Measurements from ENCODE around the gene RBM20.
"Not testable (repeated sequence)": the region's sequence is repeated elsewhere in the genome, so short reads cannot be mapped to it uniquely, and the experiment has no call there.

The RBM20 gene

DNA sequence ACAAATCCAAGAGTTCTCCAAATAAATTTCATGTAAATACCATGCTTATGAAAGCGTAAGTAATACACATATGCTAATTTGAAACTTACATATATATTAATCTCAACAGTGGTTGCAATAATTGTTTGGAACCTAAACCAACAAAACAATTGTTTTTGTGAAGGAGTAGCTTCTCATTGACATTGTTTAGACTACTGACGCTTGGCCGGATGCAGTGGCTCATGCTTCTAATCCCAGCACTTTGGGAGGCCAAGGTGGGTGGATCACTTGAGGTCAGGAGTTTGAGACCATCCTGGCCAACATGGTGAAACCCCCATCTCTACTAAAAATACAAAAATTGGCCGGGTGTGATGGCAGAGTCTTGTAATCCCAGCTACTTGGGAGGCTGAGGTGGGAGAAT is 61.5 kb downstream of the RBM20 start:
- DNase-seq (ENCODE audit: low read depth): not testable (repeated sequence)

DNA sequence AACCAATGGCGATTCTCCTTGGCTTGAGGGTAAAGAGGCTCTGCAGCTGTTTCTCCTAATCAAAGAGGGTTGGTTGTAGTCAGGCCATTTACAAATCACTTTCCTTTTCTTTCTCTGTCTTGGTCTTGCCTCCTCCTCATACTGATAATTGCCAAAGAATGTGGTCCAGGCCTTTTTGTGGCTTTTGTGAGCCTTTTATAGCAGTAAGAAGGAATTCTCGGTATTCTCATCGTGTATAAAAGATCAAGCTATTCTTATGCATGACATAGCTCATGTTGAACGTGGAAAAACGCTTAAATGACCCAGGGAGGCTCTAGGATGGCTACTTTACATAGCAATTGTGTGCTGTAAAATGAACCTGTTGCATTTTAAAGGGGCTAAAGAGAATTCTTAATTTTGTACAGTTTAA is 62.6 kb downstream of the RBM20 start:
- DNase-seq (ENCODE audit: low read depth): no peak

DNA sequence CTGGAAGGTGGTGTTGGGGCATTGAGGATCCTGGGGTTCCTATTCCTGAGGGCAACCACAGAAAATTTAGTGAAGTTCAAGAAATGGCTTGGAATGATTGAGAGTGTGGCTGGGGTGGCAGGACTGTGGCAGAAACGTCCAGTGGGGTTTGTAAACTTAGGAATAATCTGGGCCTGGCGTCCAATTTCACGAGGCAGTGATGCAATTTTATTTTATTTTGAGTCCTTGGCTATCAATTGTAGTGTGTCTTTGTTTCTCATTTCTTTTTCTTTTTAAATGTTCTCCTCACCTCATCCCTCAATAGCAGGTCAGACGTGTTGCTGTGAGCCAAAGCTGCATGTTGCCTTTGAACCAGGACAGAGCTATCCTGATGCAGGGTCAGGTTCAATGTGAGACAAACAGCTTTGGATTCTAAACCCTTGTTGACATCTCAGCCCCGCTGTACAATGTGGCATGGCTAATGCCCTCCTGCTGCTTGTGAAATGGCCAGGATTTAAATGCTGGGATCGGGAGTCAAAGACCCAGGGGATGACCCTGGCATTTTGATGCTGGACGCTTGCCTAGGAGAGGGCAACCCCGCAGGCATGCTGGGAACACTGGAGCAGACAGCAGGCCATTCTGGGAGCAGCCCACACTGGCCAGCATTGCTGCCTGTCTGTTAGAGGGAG is 64.8 kb downstream of the RBM20 start:
- DNase-seq (ENCODE audit: low read depth): no peak

DNA sequence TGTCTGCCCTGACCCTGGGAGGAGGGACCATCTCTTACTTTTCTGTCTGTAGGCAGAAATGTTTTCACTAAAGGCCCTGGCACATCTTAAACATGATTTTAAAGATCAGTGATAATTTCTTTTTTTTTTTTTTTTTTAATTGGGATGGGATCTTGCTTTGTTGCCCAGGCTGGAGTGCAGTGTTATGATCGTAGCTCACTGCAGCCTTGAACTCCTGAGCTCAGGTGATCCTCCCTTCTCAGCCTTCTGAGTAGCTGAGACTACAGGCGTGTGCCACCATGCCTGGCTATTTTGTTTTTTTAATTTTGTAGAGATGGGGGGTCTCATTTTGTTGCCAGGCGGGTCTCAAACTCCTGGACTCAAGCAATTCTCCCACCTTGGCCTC is 65.3 kb downstream of the RBM20 start:
- no peak for DNase-seq (ENCODE audit: low read depth)

DNA sequence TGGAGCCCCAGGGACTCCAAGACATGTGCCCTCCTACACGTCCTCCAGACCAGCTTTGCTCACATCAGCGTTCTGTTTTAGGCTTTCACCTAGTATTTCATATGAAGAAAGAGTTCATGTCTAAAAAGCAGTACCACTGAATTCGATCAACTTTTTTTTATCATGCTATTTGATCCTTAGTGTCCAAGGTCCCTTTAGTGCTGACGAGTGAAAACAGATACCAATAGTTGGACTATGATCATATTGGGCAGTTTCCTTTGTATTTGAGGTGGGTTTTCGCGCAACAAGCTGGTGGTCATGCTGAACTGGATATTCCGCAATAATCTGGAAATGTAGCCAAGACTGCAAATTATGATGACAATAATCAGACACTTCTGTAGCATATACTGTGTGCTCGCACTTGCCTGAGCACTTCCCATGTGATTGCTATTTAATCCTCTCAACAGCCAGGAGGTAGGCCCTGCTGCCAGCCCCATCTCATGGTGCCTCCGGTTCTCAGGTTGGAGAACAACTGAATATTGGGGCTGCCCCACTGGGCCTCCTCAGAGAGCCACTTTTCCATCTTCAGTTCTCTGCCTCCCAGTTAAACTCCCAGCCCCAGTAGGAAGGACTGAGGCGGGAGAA is 65.9 kb downstream of the RBM20 start:
- DNase-seq (ENCODE audit: low read depth): no peak

DNA sequence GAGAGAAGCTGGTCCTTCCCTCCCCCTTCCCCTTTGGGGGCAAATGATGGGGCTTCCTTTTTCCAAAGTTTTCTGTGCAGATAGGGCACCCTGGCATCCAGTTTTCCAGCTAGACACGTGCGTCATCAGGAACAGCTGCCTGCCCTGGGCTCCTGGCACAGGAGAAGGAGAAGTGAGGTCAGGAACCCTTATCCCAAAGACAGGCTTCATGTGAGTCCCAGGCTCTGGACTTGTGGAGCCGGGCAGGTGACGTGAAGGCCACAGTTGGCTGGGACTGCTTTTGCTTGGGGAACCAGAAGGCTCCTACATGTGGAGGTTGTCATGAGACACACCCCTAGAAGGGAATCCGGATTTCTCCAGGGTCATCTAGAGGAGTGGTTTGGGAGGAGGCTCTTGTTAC is 66.5 kb downstream of the RBM20 start:
- no peak for DNase-seq (ENCODE audit: low read depth)

DNA sequence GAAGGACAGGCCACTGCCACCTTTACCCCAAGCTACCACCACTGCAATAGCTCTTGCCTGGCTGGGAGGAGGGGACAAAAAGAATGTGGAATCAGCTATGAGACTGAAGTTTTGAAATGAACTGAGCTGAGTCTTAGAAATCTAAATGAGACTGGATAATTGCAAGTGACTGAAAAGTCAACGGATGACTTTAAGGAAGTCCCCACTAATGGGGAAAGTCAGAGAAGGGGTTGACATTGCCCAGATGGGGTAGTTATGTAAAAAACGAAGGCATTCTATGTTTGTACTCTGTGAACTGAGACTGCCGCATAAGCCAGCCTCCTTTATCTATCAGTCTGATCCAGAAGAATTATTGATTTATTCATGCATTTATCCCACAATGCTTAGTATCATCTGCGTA is 67.2 kb downstream of the RBM20 start:
- DNase-seq (ENCODE audit: low read depth): no peak

DNA sequence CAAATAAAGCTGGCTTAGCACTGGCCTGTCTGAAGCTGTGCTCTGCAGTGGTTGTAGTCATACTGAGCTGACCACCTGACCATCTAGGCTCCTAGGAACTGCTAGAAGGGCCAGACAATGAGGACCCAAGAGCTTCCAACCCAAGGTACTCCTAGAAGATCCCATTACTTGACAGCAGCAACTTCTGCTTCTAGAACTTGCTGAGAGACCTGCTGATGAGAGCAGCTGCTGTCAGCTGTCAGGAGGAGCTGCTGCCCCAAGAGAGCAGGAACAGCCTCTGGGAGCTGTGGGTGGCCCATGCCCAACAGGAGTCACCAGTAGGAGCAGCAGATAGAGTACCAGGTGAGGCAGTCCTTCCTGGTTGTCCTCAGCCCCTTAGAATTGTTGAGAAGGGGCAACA is 70.2 kb downstream of the RBM20 start:
- no peak for DNase-seq (ENCODE audit: low read depth)

DNA sequence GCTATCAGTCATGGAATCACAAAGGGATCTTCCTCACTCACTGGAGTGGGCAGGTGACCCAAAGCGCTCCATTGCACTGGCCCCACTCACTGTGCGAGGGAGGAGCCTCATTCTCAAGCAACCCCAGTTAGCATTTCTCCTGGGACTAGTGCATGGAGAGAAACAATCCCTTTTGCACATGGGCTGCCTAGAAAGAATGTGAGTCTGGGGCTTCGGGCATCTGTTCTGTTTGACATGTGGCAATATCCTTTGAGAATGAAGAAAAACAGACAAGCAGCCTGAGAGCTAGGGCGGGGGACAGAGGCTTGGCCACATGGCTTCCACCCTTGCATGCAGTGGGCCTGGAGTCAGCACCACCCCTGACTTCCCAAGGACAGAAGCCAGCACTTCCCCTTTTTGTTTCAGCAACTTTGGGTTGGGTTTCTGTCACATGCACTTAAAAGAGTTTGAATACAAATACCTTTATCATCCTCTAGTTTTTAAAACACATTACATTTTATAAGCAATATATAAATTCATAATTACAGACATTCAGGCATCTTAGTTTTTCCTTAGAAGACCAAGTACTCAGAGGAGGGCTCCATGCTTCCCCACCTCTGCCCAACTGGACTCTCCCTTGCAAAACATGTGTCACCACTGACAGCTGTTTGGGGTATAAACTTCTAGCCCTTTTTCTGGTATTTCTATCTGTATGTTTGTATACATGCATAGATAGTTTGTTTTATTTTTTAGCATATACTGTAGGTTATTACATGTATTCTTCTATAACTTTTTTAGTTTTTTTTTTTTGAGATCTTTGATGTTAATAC is 73.8 kb downstream of the RBM20 start:
- no peak for DNase-seq (ENCODE audit: low read depth)

DNA sequence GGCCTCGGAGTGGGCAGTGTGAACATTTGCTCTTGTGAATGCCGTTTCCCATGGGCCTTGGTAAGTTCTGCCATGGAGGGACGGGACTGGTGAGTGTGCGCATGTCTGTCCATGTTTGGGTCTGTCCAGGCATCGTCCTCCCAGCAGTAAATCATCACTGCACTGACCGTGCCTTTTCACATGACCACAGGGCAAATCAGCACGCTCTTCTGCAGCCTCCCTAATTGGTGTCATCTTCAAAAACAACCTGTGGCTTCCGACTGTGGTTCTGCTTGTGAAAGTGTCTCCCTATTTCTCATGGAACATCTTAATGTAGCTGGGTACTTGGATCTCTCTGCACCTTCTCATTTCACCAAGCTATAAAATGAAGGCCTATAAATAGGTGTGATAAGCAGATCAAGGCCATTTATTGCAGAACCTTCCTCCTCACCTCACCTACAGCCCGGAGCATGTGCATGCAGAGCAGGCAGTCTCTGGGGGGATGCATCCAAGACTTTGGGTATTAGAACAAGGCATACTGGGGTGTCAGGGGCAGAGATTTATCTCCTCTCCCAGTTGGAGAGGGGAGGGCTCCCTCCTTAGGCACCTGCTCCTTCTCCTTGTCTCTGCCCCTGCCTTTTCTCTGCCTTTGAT is 77.4 kb downstream of the RBM20 start:
- DNase-seq (ENCODE audit: low read depth): no peak

DNA sequence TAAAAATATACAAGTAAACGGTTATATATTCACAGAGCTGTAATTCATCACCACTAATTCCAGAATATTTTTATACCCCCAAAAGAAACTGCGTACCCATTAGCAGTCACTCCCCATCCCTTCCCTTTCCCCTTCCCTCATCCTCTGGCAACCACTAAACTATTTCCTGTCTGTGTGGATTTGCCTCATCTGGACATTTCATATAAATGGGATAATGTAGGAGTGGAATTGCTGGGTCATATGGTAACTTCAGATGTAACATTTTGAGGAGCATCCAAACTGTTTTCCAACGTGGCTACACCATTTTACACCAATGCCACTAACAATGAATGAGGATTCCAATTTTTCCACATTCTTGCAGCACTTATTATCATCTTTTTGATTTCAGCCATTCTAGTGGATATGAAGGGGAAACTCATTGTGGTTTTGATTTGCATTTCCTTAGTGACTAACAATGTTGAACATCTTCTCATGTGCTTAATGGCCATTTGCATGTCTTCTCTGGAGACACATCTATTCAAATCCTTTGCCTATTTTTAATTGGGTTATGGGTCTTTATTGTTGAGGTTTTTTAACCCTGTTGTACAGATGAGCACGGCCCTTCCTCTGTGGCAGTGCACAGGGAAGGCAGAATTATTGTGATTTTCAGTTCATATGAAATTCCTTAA is 79.2 kb downstream of the RBM20 start:
- DNase-seq (ENCODE audit: low read depth): no peak

DNA sequence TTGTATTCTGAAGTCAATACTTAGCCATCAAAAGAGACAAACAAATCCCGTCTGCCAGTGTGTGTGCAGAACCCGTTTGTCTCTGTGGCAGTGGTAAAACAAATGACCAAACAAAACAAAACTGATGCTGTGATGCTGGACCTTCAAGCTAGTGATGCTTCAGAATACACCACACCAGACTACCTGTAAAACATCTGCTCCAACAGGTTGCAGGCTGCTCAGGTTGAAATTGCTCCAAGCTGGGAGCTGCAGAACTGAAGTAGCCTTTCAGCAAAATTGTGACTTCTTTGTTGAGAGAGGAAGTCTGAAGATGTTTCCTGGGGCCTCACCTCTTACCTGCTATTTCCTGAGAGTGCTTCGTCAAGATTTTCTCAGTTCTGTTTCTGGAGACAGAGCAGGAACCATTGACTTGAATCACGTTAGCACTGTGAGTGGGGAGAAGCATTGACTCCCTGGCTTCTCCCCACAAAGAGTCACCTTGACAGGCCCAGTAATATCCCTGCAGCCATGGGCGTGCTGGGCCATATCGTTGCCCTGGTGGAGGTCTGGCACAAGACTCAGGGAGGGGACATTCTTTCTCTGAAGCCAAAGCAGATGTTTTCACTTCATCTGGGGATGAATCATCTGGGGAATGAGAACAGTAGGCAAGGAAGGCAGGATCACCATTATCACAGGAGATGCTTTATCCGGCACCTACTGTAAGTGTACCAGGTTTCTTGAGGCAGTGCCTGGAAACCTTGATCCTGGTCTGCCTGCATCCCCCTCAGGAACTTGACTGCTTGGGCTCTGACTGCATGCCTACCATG is 80.2 kb downstream of the RBM20 start:
- DNase-seq (ENCODE audit: low read depth): no peak

DNA sequence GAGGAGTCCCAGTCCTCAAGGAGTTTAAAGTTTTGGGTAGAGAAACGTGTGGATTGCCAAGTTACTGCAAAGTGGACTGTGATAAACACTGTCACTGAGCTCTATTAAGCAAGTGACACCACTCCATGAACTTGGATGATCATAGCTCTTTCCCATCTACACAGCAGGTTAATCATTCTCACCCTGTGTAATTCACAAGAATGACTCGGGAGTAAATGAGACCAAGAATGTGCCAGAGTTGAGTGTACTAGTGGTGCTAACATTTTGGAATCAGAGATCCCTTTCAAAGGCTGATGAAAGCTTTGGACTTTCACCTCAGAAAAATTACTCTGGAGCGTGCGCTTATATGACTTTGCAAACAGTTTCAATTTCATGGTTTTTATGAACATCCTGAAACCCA is 80.8 kb downstream of the RBM20 start:
- no peak for DNase-seq (ENCODE audit: low read depth)

DNA sequence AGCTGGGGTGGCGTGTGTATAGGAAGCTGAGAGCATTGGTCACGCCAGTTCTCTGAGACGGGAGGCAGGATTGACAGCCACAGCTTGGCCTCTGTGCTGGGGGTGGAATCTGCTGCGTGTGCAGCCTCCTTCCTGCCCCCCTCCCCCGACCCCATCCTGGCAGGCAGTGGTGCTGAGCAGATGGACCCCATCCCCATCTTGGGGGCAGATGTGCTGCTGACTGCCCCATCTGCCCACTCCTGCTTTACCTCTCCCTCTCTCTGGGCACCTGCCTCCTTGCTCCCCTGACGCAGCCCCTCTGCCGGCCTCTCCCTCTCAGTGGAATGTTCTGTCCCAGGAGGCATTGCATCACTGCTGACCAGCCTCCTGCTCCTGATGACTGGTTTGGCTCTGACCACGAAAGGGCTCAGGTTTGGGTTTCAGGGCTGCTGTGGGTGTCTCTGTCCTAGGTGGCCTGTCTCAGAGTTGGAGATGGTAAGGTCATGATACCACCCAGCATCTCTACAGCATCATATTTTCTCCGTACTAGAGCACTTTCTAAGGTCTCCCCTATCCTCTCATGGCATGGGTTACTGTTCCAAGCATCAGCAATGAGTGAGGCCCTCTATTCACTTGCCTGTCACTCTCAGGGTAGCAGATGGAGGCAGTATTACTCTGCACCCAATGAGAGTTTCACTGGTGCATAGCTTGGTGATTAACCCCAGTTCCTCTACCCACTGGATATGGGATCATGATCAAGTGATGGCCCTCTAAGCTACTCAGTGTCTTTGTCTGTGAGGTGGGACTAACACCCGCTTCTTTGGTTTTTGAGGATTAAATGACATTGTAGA is 81.9 kb downstream of the RBM20 start:
- no peak for DNase-seq (ENCODE audit: low read depth)

DNA sequence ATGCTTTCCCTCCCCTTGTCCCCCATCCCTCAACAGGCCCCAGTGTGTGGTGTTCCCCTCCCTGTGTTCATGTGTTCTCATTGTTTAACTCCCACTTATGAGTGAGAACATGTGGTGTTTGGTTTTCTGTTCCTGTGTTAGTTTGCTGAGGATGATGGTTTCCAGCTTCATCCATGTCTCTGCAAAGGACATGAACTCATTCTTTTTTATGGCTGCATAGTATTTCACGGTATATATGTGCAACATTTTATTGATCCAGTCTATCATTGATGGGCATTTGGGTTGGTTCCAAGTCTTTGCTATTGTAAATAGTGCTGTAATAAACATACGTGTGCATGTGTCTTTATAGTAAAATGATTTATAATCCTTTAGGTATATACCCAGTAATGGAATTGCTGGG is 83.6 kb downstream of the RBM20 start:
- DNase-seq (ENCODE audit: low read depth): not testable (repeated sequence)

DNA sequence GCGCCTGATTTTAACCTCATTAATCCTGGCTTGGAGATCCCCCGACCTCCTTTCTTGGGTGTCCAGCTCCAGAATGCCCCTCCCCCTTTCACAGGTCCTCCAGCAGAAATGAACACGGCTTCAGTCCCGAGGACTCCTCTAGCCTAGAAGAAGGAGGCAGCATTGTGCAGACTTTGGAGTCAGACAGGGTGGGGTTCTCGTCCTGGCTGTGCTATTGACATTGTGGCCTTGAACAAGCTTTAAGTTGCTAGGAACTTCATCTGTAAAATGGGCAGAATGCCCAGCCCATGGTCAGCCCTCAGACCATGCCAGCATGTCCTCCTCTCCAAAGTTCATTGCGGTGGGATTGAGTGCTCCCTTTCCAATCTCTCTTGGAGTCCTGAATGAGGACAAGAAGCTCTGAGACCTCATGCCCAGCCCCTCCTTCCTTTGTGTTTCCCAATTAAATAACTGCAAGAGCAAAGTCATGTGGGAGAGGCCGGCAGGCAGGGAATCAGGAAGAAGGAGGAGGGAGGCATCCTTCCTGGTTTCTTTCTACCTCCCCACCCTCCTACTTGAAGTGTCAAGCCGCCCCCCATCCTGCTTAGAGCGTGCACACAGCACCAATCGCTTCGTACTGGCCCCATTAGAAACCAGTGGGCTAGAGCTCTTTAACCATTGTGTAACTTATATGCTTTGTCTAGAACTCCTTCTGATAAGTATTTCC is 86.4 kb downstream of the RBM20 start:
- DNase-seq (ENCODE audit: low read depth): no peak

DNA sequence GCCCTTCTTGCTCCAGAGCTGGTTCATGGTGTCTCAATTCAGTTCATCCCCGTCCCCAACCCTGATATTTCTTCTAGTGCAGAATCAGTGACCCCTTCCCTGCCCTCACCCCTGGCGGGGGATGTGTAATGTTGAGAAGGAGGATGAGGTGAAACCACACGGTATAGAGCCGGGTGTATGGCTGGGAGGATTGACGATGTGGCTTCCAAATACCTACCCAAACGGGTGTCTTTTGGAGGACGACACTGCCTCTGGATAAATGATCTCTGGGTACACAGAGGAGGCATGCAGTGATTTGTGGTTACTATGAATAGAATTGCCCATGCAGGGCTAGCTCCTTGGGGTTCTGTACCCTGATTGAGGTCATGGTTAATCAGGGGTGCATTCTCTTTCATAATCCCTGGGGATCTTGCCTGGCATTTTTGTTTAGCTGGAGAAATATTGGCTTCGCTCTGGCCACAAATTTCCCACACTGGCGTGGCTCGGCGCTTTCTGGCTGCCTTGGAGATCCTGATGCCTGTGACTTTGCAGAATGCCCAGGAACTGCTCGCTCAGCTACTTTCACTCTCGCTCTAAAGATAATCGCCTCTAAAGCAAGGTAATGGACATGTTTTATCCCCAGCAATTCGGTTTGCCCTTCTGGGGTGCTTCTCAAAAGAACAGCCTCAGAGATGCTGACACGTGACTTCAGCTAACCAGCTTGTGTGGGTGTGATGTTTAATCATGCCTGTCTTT is 89.2 kb downstream of the RBM20 start:
- no peak for DNase-seq (ENCODE audit: low read depth)

DNA sequence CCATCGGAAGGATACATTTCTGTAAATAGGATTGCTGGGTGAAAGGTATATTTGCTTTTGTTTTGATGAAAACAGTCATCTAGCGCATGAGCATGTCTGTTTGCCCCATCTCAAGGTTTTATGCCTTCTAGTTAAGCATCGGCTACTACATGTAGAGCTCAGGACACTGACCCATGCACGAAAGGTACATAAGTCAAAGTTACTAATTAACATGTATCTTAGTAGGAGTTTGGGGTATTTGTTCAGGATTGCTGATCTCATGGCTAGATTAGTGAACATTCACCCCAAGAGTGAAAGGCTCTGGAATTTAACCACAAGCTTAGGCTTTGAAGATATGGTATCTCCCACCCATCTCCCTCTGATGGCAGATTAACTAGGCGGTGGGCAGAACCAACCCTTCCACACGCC is 91.5 kb downstream of the RBM20 start:
- no peak for DNase-seq (ENCODE audit: low read depth)

Data from fibroblast of the conjunctiva (primary cell).